Pancreas (tissue), 10 donors: ENCODE measurements around the gene LMAN1L. TPM values are rescaled to one million over a fixed set of nuclear protein-coding genes. Genes with fewer than 3 reads are reported as not detected.

Experiments used
- ATAC-seq, 4 donors: fragments of 200-7000 bp; cut with Tn5 transposase; one replicate each; pipeline versions ENCODE4 v1.8.0 to v1.9.1; 2020; ENCODE audit warnings: mild to moderate bottlenecking in 4 of 4, moderate library complexity in 4 of 4
- DNase-seq, 6 donors: peaks; one replicate each; pipeline ENCODE4 v3.0.0-alpha.2; 2020
- FAIRE-seq: peaks from 2 replicates; lab custom pipeline; 2012; peaks lifted over from hg19 to GRCh38; lab: Jason Lieb, UNC
- H3K27ac ChIP-seq, 4 donors: fragments of 200-600 bp; sonication (generic); 1 replicate in 3 of 4; 2 replicates in 1 of 4; pipeline versions ENCODE4 v1.5.0 to v1.8.0; 2020
- H3K27me3 ChIP-seq, 4 donors: fragments of 200-600 bp; one replicate each; pipeline ENCODE4 v1.8.0; 2021
- H3K36me3 ChIP-seq, 3 donors: fragments of 200-600 bp; sonication (generic) in 1 of 3; one replicate each; pipeline versions ENCODE4 v1.5.0 to v1.8.0; 2020 to 2021
- H3K4me1 ChIP-seq, 3 donors: fragments of 200-600 bp; one replicate each; pipeline ENCODE4 v1.8.0; 2021
- H3K4me3 ChIP-seq, 4 donors: fragments of 200-600 bp; sonication (generic) in 2 of 4; one replicate each; pipeline versions ENCODE4 v1.5.0 to v1.8.0; 2020 to 2021
- H3K9me3 ChIP-seq, 4 donors: fragments of 200-600 bp; one replicate each; pipeline ENCODE4 v1.8.0; 2021
- CTCF ChIP-seq, 4 donors: fragments of 200-600 bp; sonication (generic) in 3 of 4; IDR thresholded peaks; one replicate each; pipeline versions ENCODE4 v1.5.0 to v1.8.0; 2021; ENCODE audit warnings: antibody characterized with exemption in 4 of 4
- WGBS, 2 donors: extraction: QIAGEN DNeasy Blood & Tissue Kit; methylation state at CpG; one replicate each; pipeline ENCODE4 v1.1.7; 2013; 5-methylcytosine and 5-hydroxymethylcytosine counted together
- intact Hi-C, 3 donors: fragments of 100-400 bp; cut with DNase I; formaldehyde crosslinking; loops; one replicate each; pipeline versions ENCODE4 v1.11.1 to v1.14.2; 2022
- polyA plus RNA-seq, 2 donors: library from polyadenylated mRNA; stranded (reverse); fragments of 200-250 nt; gene quantifications; one replicate each; pipeline ENCODE4 v1.2.3, GENCODE V29; 2013
- total RNA-seq, 6 donors: library from RNA; stranded (reverse); fragmentation: NEBNext Ultra II Directional in 4 of 6; extraction: Animal tissue kit (Norgen Biotek cat#: 25700) in 4 of 6; gene quantifications; one replicate each; pipeline versions ENCODE4 v1.2.1 to v1.2.4, GENCODE V29; 2021 to 2023
- donor health status: healthy with polysubstance abuse.
- donor health status: DM: no; HTN: no; CAD: no; lungs with moderate emphysema.
- donor health status: DM: no; HTN: no; CAD: no.
- donor health status: control.
- donor health status: control.
- donor health status: Bipolar disorder and iron deficiency.
- donor health status: DM: yes; HTN: yes; CAD: no.
- donor health status: DM: no; HTN: no; CAD: no.
- donor health status: DM: no; HTN: no; CAD: no.
- donor health status: DM: yes; HTN: yes; CAD: no.

Gene LMAN1L
- total and polyA plus RNA-seq, 8 donors = 0.14 TPM; not detected in 7

- ATAC-seq = peak; percentile 26 to 45 (median 38)
- H3K4me1 ChIP-seq = peaks cover 12 to 18% (median 18%) of the 10 kb centered on the region in 3 donors
Observed at GRCh38 chr15:74863239-74864056, 50.8 kb downstream of the LMAN1L start.

GRCh38 chr15:74864296-74864695 is 51.7 kb downstream of the LMAN1L start:
- Histone ChIP-seq H3K36me3 (no peaks in the 10 kb centered on the region), H3K4me1 (peaks cover 16 to 26% (median 16%) of the 10 kb centered on the region in 3 donors), H3K27me3 (no peaks in the 10 kb centered on the region), H3K9me3 (no peaks in the 10 kb centered on the region), H3K4me3 (no peak overlapping the region), H3K27ac (no peak overlapping the region)
- WGBS, 2 donors = 93 to 98% methylated on average over 6 of the region's 6 CpGs
- TF ChIP-seq CTCF (IDR thresholded peaks at IDR 0.05) = no peak
- intact Hi-C loops = no loop called here
- no peak for FAIRE-seq
- DNase-seq = no peak
- ATAC-seq = no peak

More at GRCh38 chr15:74863239-74864056, 50.8 kb downstream of the LMAN1L start:
- no peak for TF ChIP-seq CTCF (IDR thresholded peaks at IDR 0.05)
- Histone ChIP-seq H3K9me3 (no peaks in the 10 kb centered on the region), H3K4me3 (no peak overlapping the region), H3K27ac (no peak overlapping the region), H3K27me3 (no peaks in the 10 kb centered on the region), H3K36me3 (no peaks in the 10 kb centered on the region)
- DNase-seq = no peak
- no peak for FAIRE-seq
- intact Hi-C loops = no loop called here
- WGBS, 2 donors = 64 to 66% methylated on average over 9 to 11 of the region's 11 CpGs

- Histone ChIP-seq H3K36me3 (no peaks in the 10 kb centered on the region), H3K4me3 (no peak overlapping the region), H3K27ac (no peak overlapping the region), H3K4me1 (peaks cover 13 to 36% (median 16%) of the 10 kb centered on the region in 3 donors), H3K9me3 (no peaks in the 10 kb centered on the region), H3K27me3 (no peaks in the 10 kb centered on the region)
- ATAC-seq (no peak), FAIRE-seq (no peak), DNase-seq (no peak)
- 63 to 68% methylated on average over 2 of the region's 2 CpGs for WGBS, 2 donors
- TF ChIP-seq CTCF (IDR thresholded peaks at IDR 0.05) = no peak
- intact Hi-C loops = no loop called here
Observed at GRCh38 chr15:74865316-74865715, 52.7 kb downstream of the LMAN1L start.

GRCh38 chr15:74866090-74866489 is 53.5 kb downstream of the LMAN1L start:
- Histone ChIP-seq H3K9me3 (no peaks in the 10 kb centered on the region), H3K27ac (no peak overlapping the region), H3K36me3 (no peaks in the 10 kb centered on the region), H3K27me3 (no peaks in the 10 kb centered on the region), H3K4me3 (no peak overlapping the region), H3K4me1 (peaks cover 20 to 43% (median 23%) of the 10 kb centered on the region in 3 donors)
- 79 to 87% methylated on average over 6 of the region's 6 CpGs for WGBS, 2 donors
- TF ChIP-seq CTCF (IDR thresholded peaks at IDR 0.05) = no peak
- FAIRE-seq (no peak), DNase-seq (no peak), ATAC-seq (no peak)
- intact Hi-C loops = no loop called here
